Smooth muscle cell (in vitro differentiated cells): ENCODE data around the gene KCNAB1. TPM values are rescaled to one million over a fixed set of nuclear protein-coding genes. Genes with fewer than 3 reads are reported as not detected.
A peak's percentile ranks its signal among the peaks of the same experiment; 100 is the strongest.

Experiments used
- DNase-seq: peaks from one replicate; lab custom pipeline; 2025; ENCODE audit not compliant: unreplicated experiment; lab: John Stamatoyannopoulos, UW
- H2AFZ ChIP-seq: fragments of 200-600 bp; sonication (generic); 2 replicates; pipeline ENCODE4 v1.6.0; 2016; ENCODE audit warnings: antibody characterized with exemption, low read depth, mild to moderate bottlenecking
- H3F3A ChIP-seq: fragments of 200-600 bp; sonication (generic); 2 replicates; pipeline ENCODE4 v1.6.0; 2017; ENCODE audit warnings: antibody characterized with exemption, low read depth
- H3K27ac ChIP-seq: fragments of 200-600 bp; sonication (generic); 2 replicates; pipeline ENCODE4 v1.5.1; 2016; ENCODE audit warnings: low read depth, mild to moderate bottlenecking
- H3K27me3 ChIP-seq: fragments of 200-600 bp; sonication (generic); 2 replicates; pipeline ENCODE4 v1.6.1; 2016; ENCODE audit warnings: low read depth, mild to moderate bottlenecking
- H3K36me3 ChIP-seq: fragments of 200-600 bp; sonication (generic); 2 replicates; pipeline ENCODE4 v1.5.1; 2016; ENCODE audit warnings: low read depth
- H3K4me1 ChIP-seq: fragments of 200-600 bp; sonication (generic); 2 replicates; pipeline ENCODE4 v1.5.1; 2016; ENCODE audit warnings: low read depth
- H3K4me2 ChIP-seq: fragments of 200-600 bp; sonication (generic); 2 replicates; pipeline ENCODE4 v1.6.0; 2016; ENCODE audit warnings: mild to moderate bottlenecking
- H3K4me3 ChIP-seq: fragments of 200-600 bp; sonication (generic); 2 replicates; pipeline ENCODE4 v1.5.1; 2016; ENCODE audit warnings: mild to moderate bottlenecking
- H3K79me2 ChIP-seq: fragments of 200-600 bp; sonication (generic); 2 replicates; pipeline ENCODE4 v1.6.0; 2016; ENCODE audit warnings: low read depth, mild to moderate bottlenecking
- H3K9ac ChIP-seq: fragments of 200-600 bp; sonication (generic); 2 replicates; pipeline ENCODE4 v1.6.0; 2016; ENCODE audit warnings: low read depth
- H3K9me3 ChIP-seq: fragments of 200-600 bp; sonication (generic); replicated peaks from 2 replicates; pipeline ENCODE4 v1.5.1; 2016; ENCODE audit warnings: low read depth
- H4K20me1 ChIP-seq: fragments of 200-600 bp; sonication (generic); 2 replicates; pipeline ENCODE4 v1.6.0; 2016; ENCODE audit warnings: low read depth
- CTCF ChIP-seq: fragments of 200-600 bp; sonication (generic); IDR thresholded peaks from 2 replicates; pipeline ENCODE4 v1.5.1; 2017; ENCODE audit warnings: borderline replicate concordance, mild to moderate bottlenecking, antibody characterized with exemption; ENCODE audit not compliant: insufficient read depth, poor library complexity, severe bottlenecking
- WGBS: methylation state at CpG from one replicate; pipeline ENCODE4 v1.1.7; 2016; ENCODE audit warnings: low lambda C conversion rate; 5-methylcytosine and 5-hydroxymethylcytosine counted together
- polyA plus RNA-seq: library from polyadenylated mRNA; unstranded; fragments of >200 nt; fragmentation: Nextera tagmentation; extraction: Ambion mirVana; gene quantifications from 2 replicates; pipeline ENCODE4 v1.2.1, GENCODE V29; 2016
- total RNA-seq: library from RNA; depleted of rRNA; stranded (reverse); fragments of >200 nt; gene quantifications from 2 replicates; pipeline ENCODE4 v1.2.3, GENCODE V29; 2014

Gene KCNAB1
- total and polyA plus RNA-seq, 2 experiments from 2014 or later, result 0.36 to 1.0 TPM

DNA sequence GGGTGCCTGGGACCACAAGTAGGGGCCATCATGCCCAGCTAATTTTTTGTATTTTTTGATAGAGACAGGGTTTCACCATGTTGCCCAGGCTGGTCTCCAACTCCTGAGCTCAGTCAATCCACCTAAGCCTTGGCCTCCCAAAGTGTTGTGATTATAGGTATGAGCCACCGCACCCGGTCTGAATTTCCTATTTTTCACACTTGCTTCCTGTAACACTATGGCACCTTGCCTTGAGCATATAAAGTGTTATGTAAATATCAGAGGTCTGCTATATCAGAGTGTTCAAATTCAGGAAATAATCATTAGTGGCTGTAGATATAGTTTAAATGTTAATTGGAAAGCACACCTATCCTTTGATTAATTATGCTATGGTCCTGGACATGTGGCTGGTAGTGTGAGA, 165.2 kb downstream of the KCNAB1 start:
- H3F3A ChIP-seq, result no peaks in the 10 kb centered on the region
- H3K36me3 ChIP-seq, result no peaks in the 10 kb centered on the region
- H3K9me3 ChIP-seq, result no peaks in the 10 kb centered on the region
- H3K9ac ChIP-seq, result no peak overlapping the region
- no peak overlapping the region for H3K4me2 ChIP-seq
- H3K27me3 ChIP-seq, result peaks cover 25% of the 10 kb centered on the region
- H4K20me1 ChIP-seq, result no peaks in the 10 kb centered on the region
- H3K4me1 ChIP-seq, result no peaks in the 10 kb centered on the region
- no peak overlapping the region for H2AFZ ChIP-seq
- 91% methylated on average over 2 of the region's 2 CpGs for WGBS
- TF ChIP-seq CTCF, result no peak
- H3K79me2 ChIP-seq, result no peaks in the 10 kb centered on the region
- no peak for DNase-seq
- no peak overlapping the region for H3K27ac ChIP-seq
- no peak overlapping the region for H3K4me3 ChIP-seq

DNA sequence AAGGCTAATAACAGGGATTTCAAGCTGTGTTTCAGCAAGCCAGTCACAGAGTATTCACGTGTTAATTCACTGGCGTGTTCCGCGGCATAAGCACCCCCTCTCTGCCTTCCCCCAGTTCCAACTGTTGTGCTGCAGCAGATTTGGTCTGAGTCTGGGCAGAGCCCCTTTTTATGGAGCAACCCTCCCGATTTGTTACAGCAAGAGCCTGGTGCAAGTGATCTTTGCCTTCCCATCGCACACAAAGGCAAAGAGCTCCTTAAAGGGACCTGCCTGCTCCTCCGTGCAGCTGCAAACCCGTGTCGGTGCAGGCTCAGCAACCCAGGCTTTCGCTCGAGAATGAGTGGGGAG, 170.5 kb downstream of the KCNAB1 start:
- Histone ChIP-seq H3K9ac (no peak overlapping the region), H4K20me1 (no peaks in the 10 kb centered on the region), H3K4me1 (peaks cover 5% of the 10 kb centered on the region), H3K36me3 (no peaks in the 10 kb centered on the region), H3K9me3 (no peaks in the 10 kb centered on the region), H3K79me2 (no peaks in the 10 kb centered on the region), H3K27me3 (peaks cover 71% of the 10 kb centered on the region), H3K4me2 (peak overlapping the region; percentile 90), H2AFZ (peak overlapping the region; percentile 83), H3K27ac (no peak overlapping the region), H3F3A (no peaks in the 10 kb centered on the region), H3K4me3 (peak overlapping the region; percentile 47)
- TF ChIP-seq CTCF, result no peak
- peak; percentile 16 for DNase-seq
- WGBS, result 9% methylated on average over 11 of the region's 11 CpGs

DNA sequence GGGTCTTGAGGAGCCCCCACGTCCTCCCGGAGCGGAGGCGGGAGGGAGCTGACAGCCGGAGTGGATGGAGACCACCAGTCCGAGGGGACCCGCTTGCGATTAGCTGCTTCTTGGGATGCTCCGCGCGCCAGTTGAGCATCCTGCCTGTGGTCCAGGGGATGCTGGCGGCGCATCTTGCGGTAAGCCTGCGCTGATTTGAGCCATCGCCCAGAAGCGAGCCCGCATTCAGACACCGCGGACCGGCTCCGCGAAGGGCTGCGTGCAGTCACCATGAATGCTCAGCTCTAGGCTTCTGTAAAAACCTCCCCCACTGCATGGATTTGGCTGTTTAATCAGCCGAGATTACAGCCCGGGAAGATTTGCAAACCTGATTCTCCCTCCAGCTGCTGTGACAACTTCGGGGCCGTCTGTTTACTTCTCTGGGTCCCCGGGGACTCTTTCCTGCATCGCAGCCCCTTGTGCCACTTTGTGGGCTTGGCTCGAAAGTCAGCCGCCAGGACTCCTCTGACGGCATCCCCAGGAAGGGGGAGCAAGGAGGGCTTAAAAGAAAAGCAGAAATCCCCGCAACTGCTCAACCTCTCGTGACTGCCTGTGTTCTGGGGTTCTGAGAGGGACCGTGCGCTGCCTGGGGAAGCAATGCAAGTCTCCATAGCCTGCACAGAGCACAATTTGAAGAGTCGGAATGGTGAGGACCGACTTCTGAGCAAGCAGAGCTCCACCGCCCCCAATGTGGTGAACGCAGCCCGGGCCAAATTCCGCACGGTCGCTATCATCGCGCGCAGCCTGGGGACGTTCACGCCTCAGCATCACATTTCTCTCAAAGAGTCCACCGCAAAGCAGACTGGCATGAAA, 171.1 kb downstream of the KCNAB1 start:
- H3K79me2 ChIP-seq, result no peaks in the 10 kb centered on the region
- WGBS, result 8% methylated on average over 50 of the region's 51 CpGs
- no peaks in the 10 kb centered on the region for H3F3A ChIP-seq
- peaks cover 71% of the 10 kb centered on the region for H3K27me3 ChIP-seq
- peaks cover 5% of the 10 kb centered on the region for H3K4me1 ChIP-seq
- peak overlapping the region; percentile 90 for H3K4me2 ChIP-seq
- peak overlapping the region; percentile 83 for H2AFZ ChIP-seq
- no peak overlapping the region for H3K27ac ChIP-seq
- no peaks in the 10 kb centered on the region for H4K20me1 ChIP-seq
- no peak overlapping the region for H3K9ac ChIP-seq
- peak overlapping the region; percentile 47 for H3K4me3 ChIP-seq
- H3K36me3 ChIP-seq, result no peaks in the 10 kb centered on the region
- DNase-seq, result peak; percentile 19
- no peak for TF ChIP-seq CTCF
- H3K9me3 ChIP-seq, result no peaks in the 10 kb centered on the region

DNA sequence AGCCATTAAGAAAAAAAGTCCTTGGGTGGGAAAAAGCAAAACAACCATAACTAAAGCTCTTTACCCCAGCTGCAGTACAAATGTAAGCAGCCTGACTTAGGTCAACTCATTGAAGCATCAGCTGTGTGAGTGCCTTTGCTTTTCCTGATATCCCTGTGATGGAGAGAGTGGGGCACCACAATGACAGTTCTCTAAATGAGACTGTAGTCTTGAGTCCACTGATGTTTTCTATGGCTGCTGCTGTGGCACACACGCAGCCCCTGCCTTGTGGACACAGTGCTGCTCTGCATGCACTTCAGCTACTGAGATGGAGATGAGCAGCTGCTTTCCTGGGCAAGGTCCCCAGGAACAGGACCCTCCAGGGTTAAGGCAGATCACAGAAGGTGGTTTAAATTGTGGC, 173.2 kb downstream of the KCNAB1 start:
- no peaks in the 10 kb centered on the region for H4K20me1 ChIP-seq
- H3F3A ChIP-seq, result no peaks in the 10 kb centered on the region
- no peak overlapping the region for H3K27ac ChIP-seq
- no peak overlapping the region for H3K4me3 ChIP-seq
- DNase-seq, result no peak
- no peak overlapping the region for H2AFZ ChIP-seq
- no peaks in the 10 kb centered on the region for H3K79me2 ChIP-seq
- H3K9ac ChIP-seq, result no peak overlapping the region
- no peaks in the 10 kb centered on the region for H3K36me3 ChIP-seq
- TF ChIP-seq CTCF, result no peak
- H3K4me1 ChIP-seq, result peaks cover 5% of the 10 kb centered on the region
- peaks cover 67% of the 10 kb centered on the region for H3K27me3 ChIP-seq
- no peaks in the 10 kb centered on the region for H3K9me3 ChIP-seq
- WGBS, result 75% methylated on average over 1 of the region's 1 CpG
- no peak overlapping the region for H3K4me2 ChIP-seq
